Endothelial cell of umbilical vein (primary cell): Measurements from ENCODE around the gene TOB1. TPM values are rescaled to one million over a fixed set of nuclear protein-coding genes. Genes with fewer than 3 reads are reported as not detected.

Experiments
- BruUV-seq: library from RNA; stranded (reverse); fragments of 400-500 nt; replicated peaks from 2 replicates; lab custom pipeline; 2021; lab: Mats Ljungman, UMichigan
- CTCF ChIA-PET: fragments of 300-600, 350-600 bp; sonication (Branson Sonifier 250); formaldehyde crosslinking; loops from one replicate; lab custom pipeline; 2021; ENCODE audit warnings: antibody characterized with exemption, inconsistent platforms; lab: Charles Lee
- POLR2A ChIA-PET: fragments of 300-600, 350-600 bp; sonication (Branson Sonifier 250); formaldehyde crosslinking; loops from one replicate; lab custom pipeline; 2021; ENCODE audit warnings: antibody characterized with exemption, inconsistent platforms; lab: Charles Lee
- DNase-seq: peaks from one replicate; pipeline ENCODE4 v3.0.0-alpha.2; 2011; ENCODE audit warnings: low read depth, low spot score
- FAIRE-seq: peaks from 2 replicates; lab custom pipeline; 2011; peaks lifted over from hg19 to GRCh38; lab: Jason Lieb, UNC
- H2AFZ ChIP-seq: 2 replicates; pipeline ENCODE4 v1.6.0; 2012; ENCODE audit warnings: low read depth, low read length, control low read depth, inconsistent platforms
- H3K27ac ChIP-seq: 2 replicates; pipeline ENCODE4 v1.5.1; 2011; ENCODE audit warnings: low read depth, mild to moderate bottlenecking, control low read depth, low read length, moderate library complexity; ENCODE audit not compliant: insufficient read depth
- H3K27me3 ChIP-seq, 2 experiments: 2 replicates each; pipeline versions ENCODE4 v1.6.0 to v1.6.1; 2011; ENCODE audit warnings: low read length in 2 of 2, mixed read lengths in 1 of 2; ENCODE audit not compliant: control insufficient read depth in 2 of 2, insufficient read depth in 2 of 2
- H3K36me3 ChIP-seq, 2 experiments: 2 replicates in 1 of 2; 3 replicates in 1 of 2; pipeline ENCODE4 v1.5.1; 2011; ENCODE audit warnings: low read length in 2 of 2, mild to moderate bottlenecking in 1 of 2, moderate library complexity in 1 of 2; ENCODE audit not compliant: control insufficient read depth in 2 of 2, insufficient read depth in 2 of 2; ENCODE audit errors: extremely low read depth in 1 of 2
- H3K4me1 ChIP-seq: 3 replicates; pipeline ENCODE4 v1.5.1; 2011; ENCODE audit warnings: mild to moderate bottlenecking, low read length; ENCODE audit not compliant: control insufficient read depth, insufficient read depth; ENCODE audit errors: extremely low read depth
- H3K4me2 ChIP-seq: 2 replicates; pipeline ENCODE4 v1.6.1; 2011; ENCODE audit warnings: low read length, control low read depth, mixed read lengths; ENCODE audit not compliant: insufficient read depth
- H3K4me3 ChIP-seq, 3 experiments: fragments of 200-600 bp in 1 of 3; sonication (generic), shearing (Covaris generic) in 1 of 3; replicated peaks in 1 of 3; 2 replicates each; pipeline ENCODE4 v1.5.1; 2011 to 2016; ENCODE audit warnings: control low read depth in 3 of 3, low read length in 3 of 3, mild to moderate bottlenecking in 2 of 3, inconsistent platforms in 1 of 3, low read depth in 1 of 3, moderate library complexity in 1 of 3; ENCODE audit not compliant: insufficient read depth in 1 of 3
- H3K79me2 ChIP-seq: 2 replicates; pipeline ENCODE4 v1.6.0; 2012; ENCODE audit warnings: low read length, inconsistent platforms; ENCODE audit not compliant: control insufficient read depth, insufficient read depth
- H3K9ac ChIP-seq: replicated peaks from 2 replicates; pipeline ENCODE3; 2011; ENCODE audit warnings: low read length, control low read depth; ENCODE audit not compliant: insufficient read depth; ENCODE audit errors: extremely low read depth
- H3K9me1 ChIP-seq: replicated peaks from 3 replicates; pipeline ENCODE4 v1.6.0; 2011; ENCODE audit warnings: mild to moderate bottlenecking, low read length; ENCODE audit not compliant: control insufficient read depth, insufficient read depth; ENCODE audit errors: extremely low read depth
- H3K9me3 ChIP-seq: replicated peaks from 2 replicates; pipeline ENCODE4 v1.5.1; 2012; ENCODE audit warnings: low read length, inconsistent platforms; ENCODE audit not compliant: control insufficient read depth, insufficient read depth
- H4K20me1 ChIP-seq: replicated peaks from 2 replicates; pipeline ENCODE3; 2011; ENCODE audit warnings: mild to moderate bottlenecking, low read length; ENCODE audit not compliant: control insufficient read depth, insufficient read depth; ENCODE audit errors: extremely low read depth
- CTCF ChIP-seq, 2 donors: IDR thresholded peaks; 1 replicate in 1 of 2; 2 replicates in 1 of 2; pipeline ENCODE4 v1.5.1; 2011; ENCODE audit warnings: low read length in 2 of 2, mild to moderate bottlenecking in 2 of 2, moderate library complexity in 2 of 2, control low read depth in 1 of 2, inconsistent platforms in 1 of 2, low read depth in 1 of 2; ENCODE audit not compliant: insufficient read depth in 1 of 2; ENCODE audit errors: extremely low read depth in 1 of 2
- EZH2 ChIP-seq: IDR thresholded peaks from 2 replicates; pipeline ENCODE4 v1.6.1; 2012; ENCODE audit warnings: borderline replicate concordance, low read depth, mild to moderate bottlenecking, moderate library complexity, low read length, inconsistent platforms; ENCODE audit not compliant: severe bottlenecking
- FOS ChIP-seq: IDR thresholded peaks from 2 replicates; pipeline ENCODE4 v1.6.1; 2011; ENCODE audit warnings: mild to moderate bottlenecking, low read length, moderate library complexity, borderline replicate concordance; ENCODE audit not compliant: insufficient read depth
- GATA2 ChIP-seq: IDR thresholded peaks from 2 replicates; pipeline ENCODE4 v1.7.0; 2011; ENCODE audit warnings: low read depth, mild to moderate bottlenecking, moderate library complexity, mixed read lengths, low read length; ENCODE audit not compliant: insufficient read length, insufficient read depth
- JUN ChIP-seq: IDR thresholded peaks from 2 replicates; pipeline ENCODE4 v1.6.1; 2011; ENCODE audit warnings: borderline replicate concordance, low read depth; ENCODE audit not compliant: insufficient read length, insufficient read depth
- MAX ChIP-seq: IDR thresholded peaks from 2 replicates; pipeline ENCODE4 v1.6.1; 2011; ENCODE audit not compliant: insufficient read depth, insufficient read length
- MYC ChIP-seq: IDR thresholded peaks from one replicate; pipeline ENCODE4 v1.6.1; 2011; ENCODE audit warnings: mild to moderate bottlenecking, low read depth, low read length
- POLR2A ChIP-seq: IDR thresholded peaks from 2 replicates; pipeline ENCODE4 v1.6.1; 2012; ENCODE audit warnings: low read depth, mild to moderate bottlenecking, control low read depth, low read length
- POLR2AphosphoS5 ChIP-seq: IDR thresholded peaks from 2 replicates; pipeline ENCODE4 v1.6.1; 2012; ENCODE audit warnings: low read depth, mild to moderate bottlenecking, control low read depth, low read length, moderate library complexity; ENCODE audit not compliant: insufficient read depth
- dilution Hi-C: fragments of 300-500 bp; cut with MboI; formaldehyde crosslinking; loops from one replicate; pipeline ENCODE4 v1.15.0; 2019; ENCODE audit warnings: low sequenced_read_pairs; ENCODE audit not compliant: extremely low pct_ligation_motif_present
- intact Hi-C: fragments of 100-400 bp; cut with micrococcal nuclease; formaldehyde crosslinking; loops from one replicate; pipeline ENCODE4 v1.10.0; 2022
- polyA plus RNA-seq, 4 experiments: library from polyadenylated mRNA; depleted of rRNA in 3 of 4; stranded (reverse) in 3 of 4; unstranded in 1 of 4; fragments of >200 nt; gene quantifications; 2 replicates each; pipeline versions ENCODE4 v1.2.1 to v1.2.3, GENCODE V29; 2011 to 2012; ENCODE audit warnings: missing spikeins in 1 of 4
- total RNA-seq: library from RNA; stranded (reverse); gene quantifications from 2 replicates; pipeline ENCODE4 v1.2.3, GENCODE V29; 2021

TOB1 gene
- total and polyA plus RNA-seq, 2 donors (not counting 3 experiments of a cell fraction or from before 2014, with no cell fraction given): 3.3 to 12.9 TPM

- Histone ChIP-seq H3K4me2 (no peak overlapping the region), H3K36me3 (no peaks in the 10 kb centered on the region), H3K4me3 (no peak overlapping the region), H3K79me2 (no peaks in the 10 kb centered on the region), H3K27ac (no peak overlapping the region), H2AFZ (no peak overlapping the region), H3K9me3 (no peaks in the 10 kb centered on the region), H3K4me1 (peaks cover 10% of the 10 kb centered on the region), H3K9me1 (no peaks in the 10 kb centered on the region), H4K20me1 (no peaks in the 10 kb centered on the region), H3K27me3 (peaks cover 3 to 11% of the 10 kb centered on the region in 2 experiments), H3K9ac (no peak overlapping the region)
- TF ChIP-seq GATA2 (no peak), JUN (no peak), POLR2A (no peak), EZH2 (no peak), FOS (no peak)
- dilution Hi-C loops: no loop called here
- intact Hi-C loops: no loop called here
- CTCF ChIA-PET: interaction anchor here (0.6 to 7.6 kb wide), 6 partner anchors 15 to 192 kb away, joined by 3 to 343 read pairs (median 4); partner anchors contain the start of gene TOB1
- BruUV-seq: no TSS peak
- no peak for FAIRE-seq
- DNase-seq: no peak
- POLR2A ChIA-PET: no interaction called here
Observed at GRCh38 chr17:50848711-50849110, 17.4 kb downstream of the TOB1 start.

- Histone ChIP-seq H3K27me3 (peaks cover 0 to 4% of the 10 kb centered on the region in 2 experiments), H3K9me1 (no peaks in the 10 kb centered on the region), H3K79me2 (no peaks in the 10 kb centered on the region), H3K4me2 (no peak overlapping the region), H3K4me1 (peaks cover 10% of the 10 kb centered on the region), H3K9me3 (no peaks in the 10 kb centered on the region), H3K4me3 (no peak overlapping the region), H3K36me3 (no peaks in the 10 kb centered on the region), H2AFZ (no peak overlapping the region), H4K20me1 (no peaks in the 10 kb centered on the region), H3K27ac (no peak overlapping the region), H3K9ac (no peak overlapping the region)
- BruUV-seq: no TSS peak
- CTCF ChIA-PET: interaction anchor here (0.6 to 7.6 kb wide), 5 partner anchors 15 to 105 kb away, joined by 3 to 343 read pairs (median 4); partner anchors contain the start of gene TOB1
- dilution Hi-C loops (no loop called here), intact Hi-C loops (no loop called here)
- DNase-seq (no peak), FAIRE-seq (no peak)
- POLR2A ChIA-PET: interaction anchor here (1.9 kb wide), 1 partner anchor 18 kb away, joined by 4 read pairs; the partner anchor contains the start of gene TOB1
- TF ChIP-seq POLR2A (no peak), FOS (no peak), JUN (no peak), MAX (no peak), GATA2 (no peak), POLR2AphosphoS5 (no peak), EZH2 (no peak), MYC (no peak), CTCF (IDR thresholded peaks at IDR 0.05; ENCODE audit: extremely low read depth in 1 of 2, insufficient read depth in 1 of 2, low read depth in 1 of 2, low read length in 2 of 2) (no peak)
Observed at GRCh38 chr17:50848039-50848438, 18.1 kb downstream of the TOB1 start.
